B cell (primary cell): ENCODE measurements around the gene WNT9B. TPM values are rescaled to one million over a fixed set of nuclear protein-coding genes. Genes with fewer than 3 reads are reported as not detected.

Source experiments
- ATAC-seq: fragments of 200-7000 bp; cut with Tn5 transposase; one replicate; pipeline ENCODE4 v1.10.0; 2021; ENCODE audit warnings: low read depth, mild to moderate bottlenecking, moderate number of reproducible peaks, moderate library complexity
- CTCF ChIA-PET: fragments of 350-600 bp; sonication (Branson Sonifier 250); formaldehyde crosslinking; loops from one replicate; lab custom pipeline; 2021; ENCODE audit warnings: antibody characterized with exemption, inconsistent platforms; lab: Charles Lee
- POLR2A ChIA-PET: fragments of 350-600 bp; sonication (Branson Sonifier 250); formaldehyde crosslinking; loops from one replicate; lab custom pipeline; 2021; ENCODE audit warnings: antibody characterized with exemption; lab: Charles Lee
- DNase-seq: peaks from one replicate; pipeline ENCODE4 v3.0.0; 2013
- H2AFZ ChIP-seq: 2 replicates; pipeline ENCODE4 v1.6.1; 2012; ENCODE audit warnings: mild to moderate bottlenecking, low read depth, low read length; ENCODE audit not compliant: insufficient read depth, poor library complexity, severe bottlenecking
- H3K27ac ChIP-seq, 2 donors: 1 replicate in 1 of 2; 2 replicates in 1 of 2; pipeline ENCODE4 v1.5.1; 2012 to 2013; ENCODE audit warnings: low read length in 2 of 2, mild to moderate bottlenecking in 2 of 2, moderate library complexity in 1 of 2
- H3K27me3 ChIP-seq, 4 experiments: fragments of 200-600 bp in 1 of 4; sonication (generic) in 1 of 4; replicated peaks in 1 of 4; 1 replicate in 2 of 4; 2 replicates in 2 of 4; pipeline versions ENCODE4 v1.6.1 to v1.7.0; 2013 to 2016; ENCODE audit warnings: low read length in 3 of 4, mild to moderate bottlenecking in 2 of 4, mixed read lengths in 1 of 4, moderate library complexity in 1 of 4; ENCODE audit not compliant: insufficient read depth in 4 of 4, control insufficient read depth in 3 of 4; ENCODE audit errors: control extremely low read depth in 1 of 4
- H3K36me3 ChIP-seq, 2 experiments: replicated peaks in 1 of 2; 1 replicate in 1 of 2; 2 replicates in 1 of 2; pipeline versions ENCODE4 v1.6.1 to v1.7.1; 2013; ENCODE audit warnings: low read length in 1 of 2; ENCODE audit not compliant: insufficient read depth in 2 of 2, control insufficient read depth in 1 of 2; ENCODE audit errors: control extremely low read depth in 1 of 2, extremely low read depth in 1 of 2
- H3K4me1 ChIP-seq, 2 donors: fragments of 200-600 bp in 1 of 2; sonication (generic) in 1 of 2; 1 replicate in 1 of 2; 2 replicates in 1 of 2; pipeline versions ENCODE4 v1.5.1 to v1.6.1; 2013 to 2017; ENCODE audit warnings: low read length in 2 of 2; ENCODE audit not compliant: control insufficient read depth in 2 of 2, insufficient read depth in 2 of 2
- H3K4me2 ChIP-seq: replicated peaks from 2 replicates; pipeline ENCODE3; 2012; ENCODE audit warnings: mild to moderate bottlenecking, low read depth, low read length; ENCODE audit not compliant: poor library complexity, severe bottlenecking
- H3K4me3 ChIP-seq, 5 experiments: fragments of 200-600 bp in 1 of 5; sonication (generic) in 1 of 5; 1 replicate in 3 of 5; 2 replicates in 2 of 5; pipeline versions ENCODE4 v1.5.1 to v1.7.0; 2011 to 2016; ENCODE audit warnings: low read length in 4 of 5, mild to moderate bottlenecking in 4 of 5, low read depth in 2 of 5, control low read depth in 1 of 5, moderate library complexity in 1 of 5; ENCODE audit not compliant: insufficient read depth in 1 of 5; ENCODE audit errors: control extremely low read depth in 1 of 5, extremely low read depth in 1 of 5
- H3K79me2 ChIP-seq: fragments of 200-600 bp; sonication (generic); one replicate; pipeline ENCODE4 v1.6.0; 2016; ENCODE audit warnings: low read length; ENCODE audit not compliant: control insufficient read depth, insufficient read depth
- H3K9ac ChIP-seq: fragments of 200-600 bp; sonication (generic); 2 replicates; pipeline ENCODE4 v1.6.1; 2017; ENCODE audit warnings: mild to moderate bottlenecking, low read length, moderate library complexity
- H3K9me3 ChIP-seq, 3 donors: one replicate each; pipeline versions ENCODE4 v1.6.1 to v1.7.1; 2013; ENCODE audit warnings: low read length in 2 of 3; ENCODE audit not compliant: control insufficient read depth in 2 of 3, insufficient read depth in 1 of 3; ENCODE audit errors: control extremely low read depth in 1 of 3
- H4K20me1 ChIP-seq: 2 replicates; pipeline ENCODE4 v1.6.0; 2012; ENCODE audit warnings: mild to moderate bottlenecking, low read length; ENCODE audit not compliant: insufficient read depth, control insufficient read depth, poor library complexity, severe bottlenecking
- H3K27ac Mint-ChIP-seq: one replicate; pipeline ENCODE4 v1.8.0; 2021; ENCODE audit warnings: mixed read lengths
- H3K27me3 Mint-ChIP-seq: one replicate; pipeline ENCODE4 v1.8.0; 2021; ENCODE audit warnings: mixed read lengths
- H3K4me1 Mint-ChIP-seq: one replicate; pipeline ENCODE4 v1.8.0; 2021; ENCODE audit warnings: mixed read lengths
- H3K4me3 Mint-ChIP-seq: one replicate; pipeline ENCODE4 v1.8.0; 2021; ENCODE audit warnings: mixed read lengths
- H3K9me3 Mint-ChIP-seq: one replicate; pipeline ENCODE4 v1.8.0; 2022; ENCODE audit warnings: mixed read lengths; ENCODE audit not compliant: insufficient read depth
- EZH2 ChIP-seq: IDR thresholded peaks from 2 replicates; pipeline ENCODE4 v1.6.1; 2012; ENCODE audit warnings: borderline replicate concordance, low read depth, mild to moderate bottlenecking, moderate library complexity, low read length; ENCODE audit not compliant: insufficient read depth, poor library complexity, severe bottlenecking
- WGBS: methylation state at CpG from one replicate; pipeline ENCODE4 v1.1.5; 2013; ENCODE audit warnings: missing lambda C conversion rate; ENCODE audit not compliant: insufficient coverage; 5-methylcytosine and 5-hydroxymethylcytosine counted together
- intact Hi-C: fragments of 100-400 bp; cut with micrococcal nuclease; formaldehyde crosslinking; loops from one replicate; pipeline ENCODE4 v1.10.0; 2022
- polyA plus RNA-seq: library from polyadenylated mRNA; depleted of rRNA; stranded (reverse); fragments of >200 nt; gene quantifications from 2 replicates; pipeline ENCODE4 v1.2.3, GENCODE V29; 2012
- total RNA-seq, 2 donors: library from RNA; stranded (reverse); fragments of 120-200 nt in 1 of 2; gene quantifications; 1 replicate in 1 of 2; 2 replicates in 1 of 2; pipeline versions ENCODE4 v1.2.3 to v1.2.4, GENCODE V29; 2013 to 2022
- TF ChIP-seq, protein P1 (sequence below): fragments of 200-600 bp; IDR thresholded peaks from one replicate; pipeline ENCODE4 v1.8.0; 2022; ENCODE audit warnings: antibody characterized with exemption, mild to moderate bottlenecking

The WNT9B gene
- total and polyA plus RNA-seq, 2 donors (not counting 1 experiment from before 2014, with no cell fraction given) = not detected

DNA sequence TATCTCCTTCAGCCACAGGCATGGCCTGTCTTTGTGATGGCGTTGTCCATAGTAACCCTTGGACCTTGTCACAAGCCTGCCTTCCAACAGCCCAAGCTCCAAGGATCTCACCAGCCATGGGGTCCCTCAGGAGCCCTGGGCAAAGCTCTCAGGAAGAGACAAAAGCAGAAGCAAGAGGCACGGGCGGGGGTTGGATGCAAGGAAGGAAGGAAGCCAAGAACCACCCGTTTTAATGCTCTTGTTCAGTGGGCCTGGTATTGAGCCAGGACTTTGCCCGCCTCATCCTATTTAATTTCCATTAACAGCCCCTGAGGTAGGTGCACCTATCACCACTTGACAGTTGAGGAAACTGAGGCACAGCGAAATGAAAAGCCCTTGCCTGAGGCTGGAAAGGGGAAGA lies 39.3 kb downstream of the WNT9B start:
- TF ChIP-seq EZH2 = no peak
- TF ChIP-seq, protein P1, sequence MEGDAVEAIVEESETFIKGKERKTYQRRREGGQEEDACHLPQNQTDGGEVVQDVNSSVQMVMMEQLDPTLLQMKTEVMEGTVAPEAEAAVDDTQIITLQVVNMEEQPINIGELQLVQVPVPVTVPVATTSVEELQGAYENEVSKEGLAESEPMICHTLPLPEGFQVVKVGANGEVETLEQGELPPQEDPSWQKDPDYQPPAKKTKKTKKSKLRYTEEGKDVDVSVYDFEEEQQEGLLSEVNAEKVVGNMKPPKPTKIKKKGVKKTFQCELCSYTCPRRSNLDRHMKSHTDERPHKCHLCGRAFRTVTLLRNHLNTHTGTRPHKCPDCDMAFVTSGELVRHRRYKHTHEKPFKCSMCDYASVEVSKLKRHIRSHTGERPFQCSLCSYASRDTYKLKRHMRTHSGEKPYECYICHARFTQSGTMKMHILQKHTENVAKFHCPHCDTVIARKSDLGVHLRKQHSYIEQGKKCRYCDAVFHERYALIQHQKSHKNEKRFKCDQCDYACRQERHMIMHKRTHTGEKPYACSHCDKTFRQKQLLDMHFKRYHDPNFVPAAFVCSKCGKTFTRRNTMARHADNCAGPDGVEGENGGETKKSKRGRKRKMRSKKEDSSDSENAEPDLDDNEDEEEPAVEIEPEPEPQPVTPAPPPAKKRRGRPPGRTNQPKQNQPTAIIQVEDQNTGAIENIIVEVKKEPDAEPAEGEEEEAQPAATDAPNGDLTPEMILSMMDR = no peak
- intact Hi-C loops = no loop called here
- H3K27ac ChIP-seq = no peak overlapping the region
- ChIA-PET CTCF (no interaction called here), POLR2A (no interaction called here)
- Mint-ChIP-seq H3K9me3 (no peaks in the 10 kb centered on the region), H3K27ac (no peak overlapping the region), H3K4me1 (no peaks in the 10 kb centered on the region), H3K4me3 (no peak overlapping the region), H3K27me3 (peaks cover 51% of the 10 kb centered on the region)
- no peaks in the 10 kb centered on the region for H3K36me3 ChIP-seq
- H3K9ac ChIP-seq = no peak overlapping the region
- H3K4me2 ChIP-seq = no peak overlapping the region
- no peak overlapping the region for H2AFZ ChIP-seq
- H3K79me2 ChIP-seq = no peaks in the 10 kb centered on the region
- DNase-seq = no peak
- peaks cover 0 to 21% (median 3%) of the 10 kb centered on the region in 4 experiments for H3K27me3 ChIP-seq
- no peaks in the 10 kb centered on the region for H3K4me1 ChIP-seq
- H4K20me1 ChIP-seq = no peaks in the 10 kb centered on the region
- no peaks in the 10 kb centered on the region for H3K9me3 ChIP-seq
- no peak for ATAC-seq
- H3K4me3 ChIP-seq = no peak overlapping the region
- WGBS = 79% methylated on average over 2 of the region's 6 CpGs

DNA sequence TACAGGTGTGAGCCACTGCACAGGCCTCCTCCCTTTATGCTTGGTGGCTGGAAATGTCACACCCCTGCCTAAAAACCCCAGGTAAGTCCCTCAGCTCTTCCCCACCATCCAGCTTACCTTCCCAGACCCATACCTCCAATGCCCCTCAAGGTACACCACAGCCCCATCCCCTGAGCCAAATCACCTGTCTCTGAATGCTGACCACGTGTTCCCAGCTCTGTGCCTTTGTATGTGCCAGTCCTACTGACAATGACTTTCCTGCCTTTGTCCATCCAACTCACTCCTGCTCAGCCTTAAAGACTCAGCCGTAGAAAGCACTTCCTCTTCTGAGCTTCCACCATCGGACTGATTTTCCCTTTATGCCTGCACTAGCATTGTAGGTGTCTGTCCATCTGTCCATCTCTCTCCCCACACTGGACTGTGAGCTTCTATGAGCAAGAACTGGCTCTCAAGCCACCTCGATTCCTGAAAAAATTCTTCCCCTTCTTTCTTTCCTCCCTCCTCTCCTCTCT lies 40.9 kb downstream of the WNT9B start:
- POLR2A ChIA-PET = no interaction called here
- H3K9me3 ChIP-seq = no peaks in the 10 kb centered on the region
- WGBS = 44% methylated on average over 4 of the region's 4 CpGs
- H2AFZ ChIP-seq = no peak overlapping the region
- H3K79me2 ChIP-seq = no peaks in the 10 kb centered on the region
- no peaks in the 10 kb centered on the region for H4K20me1 ChIP-seq
- H3K4me3 Mint-ChIP-seq = no peak overlapping the region
- H3K4me1 Mint-ChIP-seq = no peaks in the 10 kb centered on the region
- no peak for ATAC-seq
- H3K27me3 Mint-ChIP-seq = peaks cover 47% of the 10 kb centered on the region
- intact Hi-C loops = no loop called here
- no peaks in the 10 kb centered on the region for H3K4me1 ChIP-seq
- no peak for DNase-seq
- no peak overlapping the region for H3K27ac Mint-ChIP-seq
- no peak overlapping the region for H3K9ac ChIP-seq
- no peaks in the 10 kb centered on the region for H3K36me3 ChIP-seq
- TF ChIP-seq, protein P1 = no peak
- no peak for TF ChIP-seq EZH2
- no peaks in the 10 kb centered on the region for H3K9me3 Mint-ChIP-seq
- peaks cover 0 to 21% (median 3%) of the 10 kb centered on the region in 4 experiments for H3K27me3 ChIP-seq
- CTCF ChIA-PET = interaction anchor here (0.6 kb wide), 1 partner anchor 1087 kb away, joined by 3 read pairs; no protein-coding TSS in a partner anchor
- no peak overlapping the region for H3K4me3 ChIP-seq
- no peak overlapping the region for H3K27ac ChIP-seq
- no peak overlapping the region for H3K4me2 ChIP-seq
